NK-92 (cell line): ENCODE results near the gene LIN37.
A peak's percentile ranks its signal among the peaks of the same experiment; 100 is the strongest.
"Not testable (repeated sequence)": the region's sequence is repeated elsewhere in the genome, so short reads cannot be mapped to it uniquely, and the experiment has no call there.

Experiments
- DNase-seq: peaks from one replicate; lab custom pipeline; 2025; ENCODE audit not compliant: unreplicated experiment; lab: John Stamatoyannopoulos, UW

LIN37 gene

DNA sequence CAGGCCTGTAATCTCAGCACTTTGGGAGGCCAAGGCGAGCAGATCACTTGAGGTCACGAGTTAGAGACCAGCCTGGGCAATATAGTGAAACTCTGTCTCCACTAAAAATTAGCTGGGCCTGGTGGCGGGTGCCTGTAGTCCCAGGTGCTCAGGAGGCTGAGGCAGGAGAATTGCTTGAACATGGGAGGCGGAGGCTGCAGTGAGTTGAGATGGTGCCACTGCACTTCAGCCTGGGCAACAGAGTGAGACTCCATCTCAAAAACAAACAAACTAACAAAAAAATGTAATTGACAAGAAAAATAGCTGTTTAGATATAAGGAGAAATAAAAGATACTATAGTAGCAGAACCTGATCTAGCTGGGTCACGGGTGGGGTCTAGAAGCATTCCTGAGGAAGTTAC, 24.0 kb downstream of the LIN37 start:
- DNase-seq: not testable (repeated sequence)

DNA sequence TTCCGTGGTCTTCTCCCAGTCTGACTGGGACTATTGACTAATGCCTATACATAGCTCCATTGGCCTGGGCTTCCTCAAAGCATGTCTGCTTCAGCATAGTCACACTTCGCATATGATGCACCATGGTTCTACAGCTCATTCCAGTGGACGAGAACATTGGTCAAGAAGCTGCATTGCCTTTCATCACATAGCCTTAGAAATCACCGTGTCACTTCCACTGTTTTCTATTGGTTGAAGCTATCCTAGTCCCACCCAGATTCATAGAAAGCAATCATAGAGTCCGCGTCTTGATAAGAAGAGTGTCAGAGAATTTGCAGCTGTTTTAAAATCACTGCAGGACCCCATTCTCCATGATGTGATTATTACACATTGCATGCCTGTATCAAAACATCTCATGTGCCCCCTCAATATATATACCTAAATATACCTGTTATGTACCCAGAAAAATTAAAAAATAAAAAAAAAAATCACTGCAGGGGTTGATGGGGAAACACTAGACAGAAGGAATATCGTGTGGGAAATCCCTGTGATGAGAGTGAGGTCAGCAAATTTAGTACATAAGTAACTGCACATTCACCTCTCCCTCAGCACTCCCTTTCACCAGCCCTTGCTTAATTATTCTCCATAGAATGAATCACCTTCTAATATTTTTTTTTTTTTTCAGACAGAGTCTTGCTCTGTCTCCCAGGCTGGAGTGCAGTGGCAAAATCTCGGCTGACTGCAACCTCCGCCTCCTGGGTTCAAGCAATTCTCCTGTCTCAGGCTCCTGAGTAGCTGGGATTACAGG, 24.8 kb downstream of the LIN37 start:
- no peak for DNase-seq

- DNase-seq: no peak
Observed at GRCh38 chr19:35774274-35775045, 26.1 kb downstream of the LIN37 start.

DNA sequence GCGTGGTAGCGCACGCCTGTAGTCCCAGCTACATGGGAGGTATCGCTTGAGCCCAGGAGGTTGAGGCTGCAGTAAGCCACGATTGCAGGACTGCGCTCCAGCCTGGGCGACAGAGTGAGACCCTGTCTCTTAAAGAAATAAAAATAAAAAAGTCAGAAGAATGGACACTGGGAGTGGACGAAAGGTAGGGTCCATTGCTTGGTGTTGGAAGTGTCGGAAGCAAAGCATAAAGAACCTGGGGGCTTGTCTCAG, 26.6 kb downstream of the LIN37 start:
- DNase-seq: no peak

DNA sequence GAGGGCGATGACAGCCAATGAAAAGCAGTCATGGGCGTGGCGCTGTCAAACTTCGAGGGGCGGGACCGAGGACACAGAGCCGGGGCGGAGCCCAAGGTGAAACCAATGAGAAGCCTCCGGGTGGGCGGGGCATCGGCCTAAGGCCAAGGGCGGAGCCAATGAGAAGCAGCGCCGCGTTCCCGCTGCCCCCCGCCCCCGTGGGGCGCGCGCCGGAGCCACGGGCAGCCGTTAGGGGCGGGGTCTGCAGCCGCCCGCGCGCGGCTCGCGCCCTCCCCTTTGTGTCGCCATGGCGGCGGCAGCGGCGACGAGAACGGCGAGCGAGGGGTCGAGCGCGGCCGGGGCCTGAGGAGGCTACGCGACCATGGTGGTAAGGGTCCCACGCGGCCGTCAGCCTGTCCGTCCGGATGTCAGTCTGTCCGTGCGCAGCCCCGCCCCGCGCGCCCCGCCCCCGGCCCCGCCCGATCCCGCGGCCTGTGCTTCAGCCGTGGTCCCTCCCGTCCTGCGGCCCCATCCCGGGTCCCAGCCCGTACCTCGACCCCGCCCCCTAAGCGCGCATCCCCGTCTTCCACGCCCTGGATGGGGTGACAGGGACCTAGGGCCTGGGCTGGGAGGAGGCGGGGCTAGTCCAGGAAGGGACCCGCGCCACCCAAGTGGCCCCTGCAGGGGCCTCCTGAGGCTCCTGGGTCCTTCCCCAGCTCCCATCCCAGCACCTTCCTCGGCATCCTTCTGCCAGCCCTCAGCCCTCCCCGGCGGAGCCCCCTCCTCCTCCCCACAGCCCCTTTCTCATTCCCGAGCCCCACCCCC, 27.1 kb downstream of the LIN37 start, which contains the start of gene ARHGAP33:
Gene ARHGAP33, plus strand, starts transcription at position 267 of the 804 bp plus-strand sequence. Its CDS starts 95 bp downstream, at position 362.
- DNase-seq: peak; percentile 82

DNA sequence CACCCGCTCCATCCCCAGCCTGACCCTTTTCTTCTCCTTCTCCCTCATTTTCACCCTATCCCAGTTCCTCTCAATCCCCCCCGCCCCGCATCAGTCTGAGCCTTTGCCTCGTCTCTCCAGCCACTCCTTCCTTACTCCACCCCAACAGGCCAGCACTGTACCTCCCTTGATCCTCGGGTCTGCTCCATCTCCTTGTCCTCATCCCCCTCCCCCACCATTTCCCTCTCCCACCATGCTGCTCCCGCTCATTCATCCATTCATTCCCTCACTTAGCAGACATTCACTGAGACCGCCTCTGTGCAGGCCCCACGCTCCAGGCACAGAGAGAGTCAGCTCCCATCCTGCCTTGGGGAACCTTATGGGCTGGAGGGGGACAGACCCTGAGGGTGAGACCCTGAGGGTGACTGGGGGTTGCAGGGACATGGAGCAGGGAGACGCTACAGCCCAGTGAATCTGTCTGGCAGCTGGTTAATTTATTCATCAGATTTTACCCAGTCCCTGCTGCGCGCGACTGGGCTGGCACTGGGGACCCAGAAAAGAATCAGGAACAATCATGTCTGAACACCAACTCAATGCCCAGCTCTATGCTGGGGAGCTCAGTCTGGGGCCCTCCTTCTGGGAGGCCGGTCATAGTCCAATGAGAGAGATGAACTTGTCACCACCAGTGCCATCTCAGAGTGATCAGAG, 27.9 kb downstream of the LIN37 start:
- DNase-seq: no peak

GRCh38 chr19:35777086-35777841, 28.9 kb downstream of the LIN37 start:
- no peak for DNase-seq

GRCh38 chr19:35777961-35778360, 29.6 kb downstream of the LIN37 start:
- no peak for DNase-seq

DNA sequence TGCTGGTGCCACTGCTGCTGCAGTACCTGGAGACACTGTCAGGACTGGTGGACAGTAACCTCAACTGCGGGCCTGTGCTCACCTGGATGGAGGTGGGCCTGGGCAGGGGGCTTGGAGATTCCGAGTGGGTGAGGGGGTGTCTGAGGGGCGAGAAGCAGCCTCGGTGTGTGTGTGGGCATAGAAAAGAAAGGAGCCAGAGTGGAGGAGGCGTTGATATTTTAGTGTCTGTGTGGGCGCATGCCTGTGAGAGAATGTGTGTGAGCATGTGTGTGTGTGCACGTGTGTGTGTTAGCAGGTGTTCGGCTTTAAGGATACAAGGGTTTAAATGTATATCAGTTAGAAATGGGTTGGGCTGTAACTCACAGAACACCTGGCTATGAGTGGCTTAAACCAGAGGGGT, 30.7 kb downstream of the LIN37 start:
- DNase-seq: no peak

GRCh38 chr19:35780058-35780457, 31.7 kb downstream of the LIN37 start:
- DNase-seq: no peak

DNA sequence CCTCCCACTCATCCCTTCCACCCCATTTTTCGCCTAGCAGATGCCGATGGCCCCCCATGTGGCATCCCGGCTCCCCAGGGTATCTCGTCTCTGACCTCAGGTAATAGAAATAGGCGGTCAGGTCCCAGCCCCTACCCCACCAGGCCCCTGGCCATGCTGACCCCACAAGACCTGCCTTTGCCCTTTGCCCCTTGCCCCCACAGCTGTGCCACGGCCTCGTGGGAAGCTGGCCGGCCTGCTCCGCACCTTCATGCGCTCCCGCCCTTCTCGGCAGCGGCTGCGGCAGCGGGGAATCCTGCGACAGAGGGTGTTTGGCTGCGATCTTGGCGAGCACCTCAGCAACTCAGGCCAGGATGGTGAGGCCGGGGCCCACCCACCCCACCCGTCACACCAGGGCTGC, 32.3 kb downstream of the LIN37 start:
- DNase-seq: no peak

- DNase-seq: no peak
Observed at GRCh38 chr19:35781650-35782049, 33.3 kb downstream of the LIN37 start.

- DNase-seq: no peak
Observed at GRCh38 chr19:35782589-35782988, 34.2 kb downstream of the LIN37 start.

DNA sequence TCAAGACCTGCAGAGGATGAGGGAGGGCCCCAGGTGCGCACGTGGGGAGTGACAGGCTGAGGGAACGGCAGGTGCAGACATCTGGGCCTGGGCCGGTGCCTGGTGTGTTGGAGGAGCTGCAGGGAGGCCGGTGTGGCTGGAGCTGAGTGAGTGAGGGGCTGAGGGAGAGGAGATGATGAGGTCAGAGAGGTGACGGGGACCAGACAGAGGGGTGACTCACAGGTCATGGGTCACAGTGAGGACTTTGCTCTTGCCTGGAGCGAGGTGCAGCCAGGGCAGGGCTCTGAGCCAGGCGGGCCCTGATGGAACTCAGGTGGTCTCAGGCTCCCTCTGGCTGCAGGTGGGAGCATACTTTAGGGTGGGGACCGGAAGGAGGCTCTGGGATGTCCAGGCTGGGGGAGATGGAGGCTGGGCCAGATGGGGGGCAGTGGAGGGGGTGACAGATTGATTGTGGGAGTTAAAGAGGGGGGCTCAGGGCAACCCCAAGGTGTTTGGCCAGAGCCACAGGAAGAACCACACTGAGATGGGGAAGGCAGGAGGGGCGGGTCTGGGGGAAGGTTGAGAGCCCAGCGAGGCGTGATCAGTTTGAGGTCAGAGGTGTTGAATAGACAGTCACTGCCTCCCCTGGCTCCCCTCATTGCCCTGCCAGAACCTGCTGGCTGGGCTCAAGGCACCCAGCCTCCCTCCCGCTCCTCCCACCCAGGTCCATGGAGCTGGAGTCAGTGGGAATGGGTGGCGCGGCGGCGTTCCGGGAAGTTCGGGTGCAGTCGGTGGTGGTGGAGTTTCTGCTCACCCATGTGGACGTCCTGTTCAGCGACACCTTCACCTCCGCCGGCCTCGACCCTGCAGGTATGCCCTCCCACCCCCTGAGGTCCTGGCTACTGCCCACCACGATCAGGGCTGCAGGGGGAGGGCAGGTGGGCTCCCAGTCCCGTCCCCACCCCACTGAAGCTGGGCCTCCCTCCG, 35.4 kb downstream of the LIN37 start:
- no peak for DNase-seq

DNA sequence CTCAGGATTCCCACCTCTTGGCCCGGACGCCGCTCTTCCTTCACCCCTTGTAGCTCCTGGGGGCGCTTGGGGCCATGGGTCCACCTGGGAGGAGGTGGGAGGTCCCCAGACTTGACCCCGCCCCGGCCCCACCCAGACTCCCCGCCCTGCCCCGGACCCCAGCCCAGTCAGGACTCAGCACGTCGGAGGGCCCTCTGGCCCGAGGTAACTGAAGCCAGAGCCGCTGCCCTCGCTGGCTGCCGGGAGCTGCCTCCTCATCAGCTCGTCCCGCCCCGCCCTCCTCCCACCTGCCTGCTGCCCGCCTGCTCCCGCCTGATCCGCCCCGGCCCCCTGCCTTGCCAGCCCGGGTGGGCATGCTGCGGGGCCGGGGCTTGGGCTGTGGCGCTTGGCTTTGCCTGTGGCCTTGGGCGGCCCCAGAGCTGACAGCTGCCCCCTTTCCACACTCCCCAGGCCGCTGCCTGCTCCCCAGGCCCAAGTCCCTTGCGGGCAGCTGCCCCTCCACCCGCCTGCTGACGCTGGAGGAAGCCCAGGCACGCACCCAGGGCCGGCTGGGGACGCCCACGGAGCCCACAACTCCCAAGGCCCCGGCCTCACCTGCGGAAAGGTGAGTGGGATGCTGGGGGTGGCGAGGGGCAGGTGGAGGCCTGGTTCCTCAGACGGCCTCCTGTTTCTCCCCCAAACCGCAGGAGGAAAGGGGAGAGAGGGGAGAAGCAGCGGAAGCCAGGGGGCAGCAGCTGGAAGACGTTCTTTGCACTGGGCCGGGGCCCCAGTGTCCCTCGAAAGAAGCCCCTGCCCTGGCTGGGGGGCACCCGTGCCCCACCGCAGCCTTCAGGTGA, 36.3 kb downstream of the LIN37 start:
- DNase-seq: no peak

DNA sequence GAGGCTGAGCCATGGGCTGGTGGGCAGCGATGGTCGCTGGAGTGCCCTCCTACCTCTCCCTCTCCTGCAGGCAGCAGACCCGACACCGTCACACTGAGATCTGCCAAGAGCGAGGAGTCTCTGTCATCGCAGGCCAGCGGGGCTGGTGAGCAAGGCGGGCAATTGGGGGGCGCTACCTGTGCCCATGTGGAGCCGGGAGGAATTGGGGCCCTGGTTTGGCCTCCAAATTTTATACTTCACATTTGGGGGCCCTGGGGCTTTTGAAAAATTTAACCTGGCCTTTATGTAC, 36.9 kb downstream of the LIN37 start:
- no peak for DNase-seq

DNA sequence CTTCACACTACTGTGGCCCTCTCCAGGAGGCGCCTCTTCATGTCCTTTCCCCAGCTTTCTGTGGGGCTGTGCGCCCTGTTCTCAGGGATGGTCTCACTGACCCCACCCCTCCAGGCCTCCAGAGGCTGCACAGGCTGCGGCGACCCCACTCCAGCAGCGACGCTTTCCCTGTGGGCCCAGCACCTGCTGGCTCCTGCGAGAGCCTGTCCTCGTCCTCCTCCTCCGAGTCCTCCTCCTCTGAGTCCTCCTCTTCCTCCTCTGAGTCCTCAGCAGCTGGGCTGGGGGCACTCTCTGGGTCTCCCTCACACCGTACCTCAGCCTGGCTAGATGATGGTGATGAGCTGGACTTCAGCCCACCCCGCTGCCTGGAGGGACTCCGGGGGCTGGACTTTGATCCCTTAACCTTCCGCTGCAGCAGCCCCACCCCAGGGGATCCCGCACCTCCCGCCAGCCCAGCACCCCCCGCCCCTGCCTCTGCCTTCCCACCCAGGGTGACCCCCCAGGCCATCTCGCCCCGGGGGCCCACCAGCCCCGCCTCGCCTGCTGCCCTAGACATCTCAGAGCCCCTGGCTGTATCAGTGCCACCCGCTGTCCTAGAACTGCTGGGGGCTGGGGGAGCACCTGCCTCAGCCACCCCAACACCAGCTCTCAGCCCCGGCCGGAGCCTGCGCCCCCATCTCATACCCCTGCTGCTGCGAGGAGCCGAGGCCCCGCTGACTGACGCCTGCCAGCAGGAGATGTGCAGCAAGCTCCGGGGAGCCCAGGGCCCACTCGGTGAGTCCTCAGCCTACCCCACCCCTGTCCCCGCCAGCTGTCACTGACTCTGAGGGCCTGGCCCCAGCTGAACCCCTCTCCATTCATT, 38.2 kb downstream of the LIN37 start:
- DNase-seq: no peak
